Fibroblast of lung (primary cell): Measurements from ENCODE around the gene CRPPA. TPM values are rescaled to one million over a fixed set of nuclear protein-coding genes. Genes with fewer than 3 reads are reported as not detected.

Experiments
- DNase-seq, 2 donors: peaks; one replicate each; pipeline versions ENCODE4 v3.0.0 to v3.0.0-alpha.2; 2010; ENCODE audit warnings: low read depth in 2 of 2
- H2AFZ ChIP-seq: 2 replicates; pipeline ENCODE4 v1.5.1; 2012; ENCODE audit warnings: low read length, control low read depth, inconsistent platforms
- H3K27ac ChIP-seq: 2 replicates; pipeline ENCODE4 v1.5.1; 2011; ENCODE audit warnings: low read length, control low read depth; ENCODE audit not compliant: insufficient read depth
- H3K27me3 ChIP-seq: 2 replicates; pipeline ENCODE4 v1.5.1; 2011; ENCODE audit warnings: mild to moderate bottlenecking, low read length; ENCODE audit not compliant: control insufficient read depth, insufficient read depth
- H3K36me3 ChIP-seq: 2 replicates; pipeline ENCODE4 v1.5.1; 2011; ENCODE audit warnings: low read length; ENCODE audit not compliant: control insufficient read depth, insufficient read depth
- H3K4me1 ChIP-seq: 2 replicates; pipeline ENCODE4 v1.5.1; 2011; ENCODE audit warnings: low read length; ENCODE audit not compliant: control insufficient read depth, insufficient read depth; ENCODE audit errors: extremely low read depth
- H3K4me2 ChIP-seq: 2 replicates; pipeline ENCODE4 v1.5.1; 2011; ENCODE audit warnings: low read length, control low read depth; ENCODE audit not compliant: insufficient read depth; ENCODE audit errors: extremely low read depth
- H3K4me3 ChIP-seq, 4 experiments: fragments of 200-600 bp in 1 of 4; sonication (generic) in 1 of 4; replicated peaks in 1 of 4; 2 replicates each; pipeline ENCODE4 v1.5.1; 2011 to 2016; ENCODE audit warnings: low read length in 4 of 4, low read depth in 3 of 4, mild to moderate bottlenecking in 3 of 4, control low read depth in 2 of 4, inconsistent platforms in 1 of 4, mixed read lengths in 1 of 4; ENCODE audit not compliant: insufficient read depth in 1 of 4; ENCODE audit errors: control extremely low read depth in 1 of 4
- H3K79me2 ChIP-seq: 2 replicates; pipeline ENCODE4 v1.5.1; 2012; ENCODE audit warnings: mild to moderate bottlenecking, low read length, inconsistent platforms; ENCODE audit not compliant: control insufficient read depth, insufficient read depth
- H3K9ac ChIP-seq: 2 replicates; pipeline ENCODE4 v1.5.1; 2011; ENCODE audit warnings: mild to moderate bottlenecking, low read length, control low read depth; ENCODE audit not compliant: insufficient read depth
- H3K9me3 ChIP-seq: 2 replicates; pipeline ENCODE4 v1.5.1; 2012; ENCODE audit warnings: low read depth, low read length; ENCODE audit not compliant: control insufficient read depth, insufficient read depth
- H4K20me1 ChIP-seq: 2 replicates; pipeline ENCODE4 v1.5.1; 2011; ENCODE audit warnings: low read length; ENCODE audit not compliant: control insufficient read depth, insufficient read depth; ENCODE audit errors: extremely low read depth
- EZH2 ChIP-seq: IDR thresholded peaks from 2 replicates; pipeline ENCODE4 v1.5.1; 2012; ENCODE audit warnings: low read length, control low read depth, mild to moderate bottlenecking; ENCODE audit errors: missing control alignments
- polyA plus RNA-seq, 2 donors: library from polyadenylated mRNA; depleted of rRNA in 1 of 2; stranded (reverse) in 1 of 2; unstranded in 1 of 2; fragments of >200 nt; gene quantifications; 2 replicates each; pipeline ENCODE4 v1.2.1, GENCODE V29; 2011 to 2012; ENCODE audit warnings: missing spikeins in 1 of 2
- total RNA-seq: library from RNA; depleted of rRNA; stranded (reverse); fragments of >200 nt; gene quantifications from 2 replicates; pipeline ENCODE4 v1.2.1, GENCODE V29; 2014
- TF ChIP-seq, protein P1 (sequence below), 2 donors: IDR thresholded peaks in 1 of 2; conservative IDR thresholded peaks in 1 of 2; 1 replicate in 1 of 2; 2 replicates in 1 of 2; pipeline ENCODE4 v1.5.1; 2011 to 2012; ENCODE audit warnings: low read length in 2 of 2, control low read depth in 1 of 2, inconsistent platforms in 1 of 2, low read depth in 1 of 2, mild to moderate bottlenecking in 1 of 2

Gene CRPPA
- total and polyA plus RNA-seq, 2 donors (not counting 1 experiment from before 2014, with no cell fraction given), result 1.0 to 1.5 TPM

DNA sequence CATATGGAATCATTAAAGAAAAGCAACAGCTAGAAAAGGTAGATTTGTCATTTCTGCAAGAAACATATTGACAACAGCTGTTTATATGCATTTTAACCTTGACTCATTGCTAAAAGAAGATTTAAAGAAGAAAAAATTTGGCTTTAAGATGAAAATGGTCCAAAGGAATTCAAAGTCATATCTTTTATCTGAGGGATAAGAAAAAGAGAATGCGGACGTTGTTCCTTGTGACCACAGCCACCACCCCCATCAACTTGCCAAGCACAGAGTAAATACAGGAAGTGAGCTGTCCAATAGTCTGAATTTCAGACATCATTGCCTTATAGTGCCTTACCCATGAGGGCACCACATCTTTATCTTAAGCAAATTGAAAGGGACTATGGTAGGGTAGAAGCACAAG, 7.3 kb upstream of the CRPPA start:
- Histone ChIP-seq H3K27ac (no peak overlapping the region), H3K9me3 (no peaks in the 10 kb centered on the region), H3K4me2 (no peak overlapping the region), H3K9ac (no peak overlapping the region), H3K4me3 (no peak overlapping the region), H2AFZ (no peak overlapping the region), H3K36me3 (no peaks in the 10 kb centered on the region), H3K79me2 (no peaks in the 10 kb centered on the region), H4K20me1 (no peaks in the 10 kb centered on the region), H3K4me1 (peaks cover 7% of the 10 kb centered on the region), H3K27me3 (no peaks in the 10 kb centered on the region)
- DNase-seq, result peak; percentile 51 to 90
- TF ChIP-seq EZH2, result no peak
- TF ChIP-seq, protein P1, sequence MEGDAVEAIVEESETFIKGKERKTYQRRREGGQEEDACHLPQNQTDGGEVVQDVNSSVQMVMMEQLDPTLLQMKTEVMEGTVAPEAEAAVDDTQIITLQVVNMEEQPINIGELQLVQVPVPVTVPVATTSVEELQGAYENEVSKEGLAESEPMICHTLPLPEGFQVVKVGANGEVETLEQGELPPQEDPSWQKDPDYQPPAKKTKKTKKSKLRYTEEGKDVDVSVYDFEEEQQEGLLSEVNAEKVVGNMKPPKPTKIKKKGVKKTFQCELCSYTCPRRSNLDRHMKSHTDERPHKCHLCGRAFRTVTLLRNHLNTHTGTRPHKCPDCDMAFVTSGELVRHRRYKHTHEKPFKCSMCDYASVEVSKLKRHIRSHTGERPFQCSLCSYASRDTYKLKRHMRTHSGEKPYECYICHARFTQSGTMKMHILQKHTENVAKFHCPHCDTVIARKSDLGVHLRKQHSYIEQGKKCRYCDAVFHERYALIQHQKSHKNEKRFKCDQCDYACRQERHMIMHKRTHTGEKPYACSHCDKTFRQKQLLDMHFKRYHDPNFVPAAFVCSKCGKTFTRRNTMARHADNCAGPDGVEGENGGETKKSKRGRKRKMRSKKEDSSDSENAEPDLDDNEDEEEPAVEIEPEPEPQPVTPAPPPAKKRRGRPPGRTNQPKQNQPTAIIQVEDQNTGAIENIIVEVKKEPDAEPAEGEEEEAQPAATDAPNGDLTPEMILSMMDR (conservative IDR thresholded peaks at IDR 0.05 in 1 of 2, IDR thresholded peaks at IDR 0.05 in 1 of 2; ENCODE audit: low read depth in 1 of 2, low read length in 2 of 2), result no peak

DNA sequence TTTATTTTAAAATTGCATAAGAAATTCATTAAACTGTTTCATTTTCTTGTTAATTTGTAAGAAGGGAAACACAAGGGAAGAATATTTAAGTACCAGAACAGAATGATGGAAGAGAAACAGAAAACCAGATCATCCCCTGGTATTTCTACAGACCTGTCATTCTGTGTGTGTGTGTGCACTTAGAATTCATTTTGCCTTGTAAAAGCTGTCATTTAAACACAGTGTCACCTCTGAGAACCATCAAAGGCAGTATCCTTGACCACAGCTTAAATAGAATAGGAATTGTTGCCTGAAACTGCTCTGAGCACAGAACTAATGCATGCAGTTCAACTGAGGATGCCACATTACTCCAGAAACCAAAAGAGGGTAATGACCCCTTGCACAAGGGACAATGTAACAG, 6.8 kb upstream of the CRPPA start:
- no peak for DNase-seq
- H3K27me3 ChIP-seq, result no peaks in the 10 kb centered on the region
- no peaks in the 10 kb centered on the region for H3K36me3 ChIP-seq
- H3K4me1 ChIP-seq, result peaks cover 7% of the 10 kb centered on the region
- H4K20me1 ChIP-seq, result no peaks in the 10 kb centered on the region
- H3K9ac ChIP-seq, result no peak overlapping the region
- H3K4me2 ChIP-seq, result no peak overlapping the region
- H3K79me2 ChIP-seq, result no peaks in the 10 kb centered on the region
- no peaks in the 10 kb centered on the region for H3K9me3 ChIP-seq
- no peak overlapping the region for H3K4me3 ChIP-seq
- H3K27ac ChIP-seq, result no peak overlapping the region
- TF ChIP-seq, protein P1 (conservative IDR thresholded peaks at IDR 0.05 in 1 of 2, IDR thresholded peaks at IDR 0.05 in 1 of 2; ENCODE audit: low read depth in 1 of 2, low read length in 2 of 2), result no peak
- no peak for TF ChIP-seq EZH2
- no peak overlapping the region for H2AFZ ChIP-seq

DNA sequence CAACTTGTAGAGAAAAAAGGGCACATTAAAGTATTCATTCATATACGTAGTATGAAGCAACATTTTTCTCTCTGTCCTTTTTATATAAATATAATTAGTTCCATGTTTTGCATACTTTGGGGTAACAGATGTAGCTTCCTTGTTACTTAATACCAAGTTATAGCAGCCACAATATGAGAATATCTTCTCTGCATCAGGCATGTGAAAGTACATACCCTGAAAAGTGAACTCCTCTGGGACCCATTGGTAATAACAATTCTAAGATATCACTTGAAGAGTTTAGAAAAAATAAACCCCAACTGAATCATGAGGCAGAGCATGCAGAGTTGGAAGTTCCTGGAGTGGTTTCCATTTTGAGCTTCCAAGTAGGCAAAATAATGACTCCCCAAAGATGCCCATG, 2.4 kb upstream of the CRPPA start:
- no peak for DNase-seq
- no peak overlapping the region for H2AFZ ChIP-seq
- no peak overlapping the region for H3K4me2 ChIP-seq
- no peaks in the 10 kb centered on the region for H3K79me2 ChIP-seq
- TF ChIP-seq EZH2, result no peak
- TF ChIP-seq, protein P1 (conservative IDR thresholded peaks at IDR 0.05 in 1 of 2, IDR thresholded peaks at IDR 0.05 in 1 of 2; ENCODE audit: low read depth in 1 of 2, low read length in 2 of 2), result no peak
- H3K4me3 ChIP-seq, result no peak overlapping the region
- peaks cover 7% of the 10 kb centered on the region for H3K4me1 ChIP-seq
- no peaks in the 10 kb centered on the region for H3K36me3 ChIP-seq
- no peak overlapping the region for H3K9ac ChIP-seq
- H3K9me3 ChIP-seq, result no peaks in the 10 kb centered on the region
- H3K27ac ChIP-seq, result no peak overlapping the region
- no peaks in the 10 kb centered on the region for H4K20me1 ChIP-seq
- H3K27me3 ChIP-seq, result no peaks in the 10 kb centered on the region
